GM18861 (cell line): Measurements from ENCODE around the gene TACSTD2.
"Not testable (repeated sequence)": the region's sequence is repeated elsewhere in the genome, so short reads cannot be mapped to it uniquely, and the experiment has no call there.

Experiments
- ATAC-seq: cut with Tn5 transposase; IDR thresholded peaks from one replicate; pipeline ENCODE4 v1.9.1; 2021; ENCODE audit not compliant: unreplicated experiment

Gene TACSTD2

DNA sequence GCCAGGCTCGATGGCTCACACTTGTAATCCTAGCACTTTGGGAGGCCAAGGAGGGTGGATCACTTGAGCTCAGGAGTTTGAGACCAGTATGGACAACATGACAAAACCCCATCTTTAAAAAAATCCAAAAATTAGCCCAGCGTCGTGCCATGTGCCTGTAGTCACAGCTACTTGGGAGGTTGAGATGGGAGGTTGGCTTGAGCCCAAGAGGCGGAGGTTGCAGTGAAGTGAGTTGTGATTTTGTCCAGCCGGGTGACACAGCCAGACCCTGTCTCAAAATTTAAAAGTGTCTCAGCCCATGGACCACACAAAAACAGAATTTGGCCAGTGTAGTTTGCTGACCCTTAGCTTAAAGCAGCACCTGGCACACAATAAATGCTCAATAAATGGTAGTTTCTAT, 11.3 kb upstream of the TACSTD2 start:
- ATAC-seq, result no peak

- no peak for ATAC-seq
Observed at GRCh38 chr1:58587667-58588066, 10.6 kb upstream of the TACSTD2 start.

DNA sequence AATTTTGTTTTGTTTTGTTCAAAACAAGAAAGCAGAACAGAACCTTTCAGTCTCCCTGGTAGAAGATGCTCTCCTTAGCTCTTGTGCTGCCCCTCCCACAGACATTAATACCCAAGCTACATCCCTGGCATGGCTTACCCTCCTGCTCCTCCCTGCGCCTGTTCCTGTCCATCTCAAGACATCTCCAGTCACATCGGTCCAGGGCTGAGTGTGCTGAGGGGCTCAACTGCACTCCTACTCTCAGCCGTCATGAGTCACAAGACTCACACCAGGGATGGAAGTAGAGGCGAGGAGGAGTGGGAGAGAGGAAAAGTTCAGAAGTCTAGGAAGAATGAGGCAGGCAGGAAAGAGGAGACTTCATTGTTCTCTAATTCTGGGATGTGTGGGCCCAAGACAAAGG, 9.2 kb upstream of the TACSTD2 start:
- no peak for ATAC-seq

GRCh38 chr1:58585581-58586151, 8.6 kb upstream of the TACSTD2 start:
- no peak for ATAC-seq

DNA sequence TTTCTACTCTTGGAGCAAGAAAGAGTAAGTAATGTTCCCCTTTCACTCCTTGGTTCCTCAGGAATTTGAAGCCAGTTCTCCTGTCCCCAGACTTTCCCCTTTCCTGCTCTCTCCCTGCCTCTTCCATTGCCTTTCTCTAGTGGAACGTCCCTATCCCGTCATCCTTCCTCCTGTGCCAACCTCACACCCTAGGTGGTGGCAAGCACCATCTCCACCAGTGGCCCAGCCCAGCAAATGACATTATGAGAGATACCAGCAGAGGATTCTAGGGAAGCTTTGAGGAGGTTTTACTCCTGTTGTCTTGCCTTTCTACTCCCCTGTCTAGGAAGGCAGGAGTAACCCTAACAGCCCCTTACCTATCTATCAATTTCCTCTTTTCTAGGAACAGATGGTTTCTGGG, 8.1 kb upstream of the TACSTD2 start:
- ATAC-seq, result no peak

DNA sequence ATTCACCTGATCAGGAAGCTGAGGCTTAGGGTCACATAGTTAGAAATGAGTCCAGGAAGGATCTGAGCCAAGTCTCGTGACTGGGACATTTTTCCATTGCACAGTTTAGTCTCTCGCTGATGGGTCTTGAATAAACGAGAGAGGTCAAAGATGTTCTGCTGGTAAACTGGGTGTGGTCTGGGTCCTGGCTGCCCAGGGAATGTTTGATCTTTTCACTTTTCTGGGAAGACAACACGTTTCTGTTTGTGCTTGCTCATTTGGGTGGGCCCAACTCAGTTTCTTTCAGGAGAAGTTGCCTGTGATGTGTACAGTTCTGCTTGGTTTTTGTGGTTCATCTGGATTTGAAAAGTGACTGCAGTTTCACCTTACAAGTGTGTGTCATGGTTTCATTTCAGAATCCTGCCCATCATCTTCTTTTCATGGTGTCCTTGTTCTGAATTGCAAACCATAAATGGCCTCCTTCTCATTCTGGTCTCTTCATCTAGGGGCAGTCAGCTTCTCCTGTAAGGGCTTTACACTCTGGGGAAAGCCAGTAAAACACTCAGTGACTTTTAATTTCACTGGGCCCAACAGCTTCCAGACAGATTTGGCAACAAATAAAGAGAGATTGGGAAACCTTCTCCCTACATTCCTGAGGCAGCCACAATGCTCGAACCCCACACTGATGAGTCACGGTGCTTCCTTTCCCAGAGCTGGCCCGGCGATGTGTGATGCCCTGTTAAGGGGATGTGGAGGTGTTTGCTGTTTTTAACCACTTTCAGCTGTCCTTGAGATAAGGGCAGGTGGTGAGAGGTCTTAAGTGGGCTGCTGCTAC, 7.2 kb upstream of the TACSTD2 start:
- ATAC-seq, result no peak

GRCh38 chr1:58583496-58583895, 6.4 kb upstream of the TACSTD2 start:
- ATAC-seq, result no peak

DNA sequence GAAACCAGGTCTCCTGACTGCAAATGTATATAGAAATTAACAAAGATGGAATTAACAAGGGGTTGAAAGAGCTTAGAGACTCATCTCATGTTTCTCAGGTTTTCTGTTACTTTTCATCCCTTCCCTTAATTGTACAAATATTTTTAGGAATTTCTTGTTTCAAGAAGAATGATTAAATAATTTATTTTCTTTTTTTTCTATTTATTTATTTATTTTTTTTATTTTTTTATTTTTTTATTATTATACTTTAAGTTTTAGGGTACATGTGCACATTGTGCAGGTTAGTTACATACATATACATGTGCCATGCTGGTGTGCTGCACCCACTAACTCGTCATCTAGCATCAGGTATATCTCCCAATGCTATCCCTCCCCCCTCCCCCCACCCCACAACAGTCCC, 5.1 kb upstream of the TACSTD2 start:
- not testable (repeated sequence) for ATAC-seq

- no peak for ATAC-seq
Observed at GRCh38 chr1:58581641-58582040, 4.6 kb upstream of the TACSTD2 start.

DNA sequence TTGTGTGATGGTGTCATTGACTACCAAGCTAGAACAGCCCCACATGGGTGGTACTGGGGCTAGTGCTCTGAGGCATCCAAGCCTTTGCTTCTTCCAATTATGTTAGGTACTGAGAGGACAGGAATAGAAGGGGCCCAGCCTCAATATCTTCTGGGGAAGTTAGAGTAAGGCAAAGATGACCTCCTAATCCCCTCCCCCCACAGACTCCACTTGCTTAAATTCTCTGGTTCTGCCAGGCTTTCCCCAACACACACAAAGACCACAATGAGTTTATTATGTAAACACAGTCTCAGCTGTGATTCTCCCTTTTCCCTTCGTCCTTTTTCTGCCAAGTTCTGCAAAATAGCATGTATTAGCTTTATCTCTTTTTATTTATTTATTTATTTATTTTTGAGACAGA, 3.1 kb upstream of the TACSTD2 start:
- no peak for ATAC-seq

GRCh38 chr1:58577654-58578030, 590 bp upstream of the TACSTD2 start:
- no peak for ATAC-seq

DNA sequence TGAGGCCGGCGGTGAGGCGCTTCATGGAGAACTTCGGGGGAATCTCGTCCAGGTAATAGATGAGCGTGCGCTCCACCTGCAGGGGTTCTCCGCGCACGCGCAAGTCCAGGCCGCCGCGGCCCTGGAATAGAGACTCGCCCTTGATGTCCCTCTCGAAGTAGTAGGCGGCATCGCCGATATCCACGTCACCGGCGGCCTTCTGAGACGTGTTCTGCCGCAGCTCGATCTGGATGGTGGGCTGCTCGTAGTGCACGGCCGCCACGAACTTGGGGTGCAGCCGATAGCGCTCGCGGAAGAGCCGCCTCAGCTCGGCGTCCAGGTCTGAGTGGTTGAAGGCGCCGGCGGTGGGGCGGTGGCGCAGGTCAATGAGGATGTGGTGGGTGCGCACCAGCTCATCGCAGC, 726 bp downstream of the TACSTD2 start:
- ATAC-seq, result no peak

DNA sequence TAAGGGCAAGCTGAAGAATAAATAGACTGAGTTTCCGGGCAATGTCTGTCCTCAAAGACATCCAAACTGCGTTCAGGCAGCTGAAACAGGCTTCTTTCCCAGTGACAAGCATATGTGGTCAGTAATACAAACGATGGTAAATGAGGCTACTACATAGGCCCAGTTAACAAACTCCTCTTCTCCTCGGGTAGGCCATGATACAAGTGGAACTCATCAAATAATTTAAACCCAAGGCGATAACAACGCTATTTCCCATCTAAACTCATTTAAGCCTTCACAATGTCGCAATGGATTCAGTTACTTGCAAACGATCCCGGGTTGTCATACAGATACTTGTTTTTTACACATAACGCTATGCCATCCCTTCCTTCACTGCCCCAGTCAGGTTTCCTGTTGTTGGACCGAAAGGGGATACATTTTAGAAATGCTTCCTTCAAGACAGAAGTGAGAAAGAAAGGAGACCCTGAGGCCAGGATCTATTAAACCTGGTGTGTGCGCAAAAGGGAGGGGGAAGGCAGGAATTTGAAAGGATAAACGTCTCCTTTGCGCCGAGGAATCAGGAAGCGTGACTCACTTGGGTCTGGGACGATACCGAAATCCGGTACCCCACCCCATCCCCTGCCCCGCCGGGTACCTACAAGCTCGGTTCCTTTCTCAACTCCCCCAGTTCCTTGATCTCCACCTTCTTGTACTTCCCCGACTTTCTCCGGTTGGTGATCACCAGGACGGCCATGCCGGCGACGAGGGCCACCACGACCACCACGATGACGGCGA, 1.3 kb downstream of the TACSTD2 start:
- ATAC-seq, result no peak

- ATAC-seq, result no peak
Observed at GRCh38 chr1:58574816-58575215, 2.2 kb downstream of the TACSTD2 start.

DNA sequence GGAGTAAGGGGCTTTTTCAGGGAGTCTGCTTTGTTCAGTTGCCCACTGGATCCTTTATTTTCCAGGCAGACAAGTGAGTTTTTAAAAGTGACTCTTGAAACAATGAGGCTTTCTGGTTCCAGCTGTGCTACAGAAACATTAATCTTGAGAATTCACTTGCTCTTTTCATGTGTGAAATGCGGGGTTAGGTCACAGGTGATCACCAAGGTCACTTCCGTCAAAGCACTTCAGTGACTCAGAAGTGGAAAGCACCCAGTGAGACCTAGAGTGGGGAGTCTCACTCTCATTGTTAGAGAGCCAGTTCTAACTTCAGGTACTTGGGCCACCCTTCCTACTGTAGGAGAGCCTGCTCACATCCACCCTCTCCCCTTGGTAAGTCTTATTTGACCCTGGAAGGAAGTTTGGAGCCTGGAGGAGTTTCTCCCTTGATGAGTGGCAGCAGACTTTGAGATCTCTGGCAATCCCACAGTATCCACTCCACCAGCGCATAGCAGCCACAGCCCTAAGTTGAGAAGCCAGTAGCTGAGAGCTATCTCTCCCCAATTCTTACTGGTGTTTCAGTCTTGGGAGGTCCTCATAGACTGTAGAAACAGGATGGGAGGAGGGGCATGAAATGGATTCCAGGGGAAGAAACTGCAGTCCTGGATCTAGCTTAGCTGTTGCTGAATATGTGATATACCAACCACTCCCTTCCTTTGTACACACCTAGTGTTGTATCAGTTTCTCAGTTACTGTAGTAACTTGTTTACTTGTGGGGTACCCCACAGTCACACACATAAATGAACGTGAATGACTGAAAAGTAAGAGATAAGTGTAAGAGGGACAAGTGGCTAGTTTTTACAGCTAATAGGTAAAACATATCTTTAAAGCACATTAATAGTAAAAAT, 3.1 kb downstream of the TACSTD2 start:
- ATAC-seq, result peak; percentile 96

- ATAC-seq, result no peak
Observed at GRCh38 chr1:58573138-58573537, 3.9 kb downstream of the TACSTD2 start.

DNA sequence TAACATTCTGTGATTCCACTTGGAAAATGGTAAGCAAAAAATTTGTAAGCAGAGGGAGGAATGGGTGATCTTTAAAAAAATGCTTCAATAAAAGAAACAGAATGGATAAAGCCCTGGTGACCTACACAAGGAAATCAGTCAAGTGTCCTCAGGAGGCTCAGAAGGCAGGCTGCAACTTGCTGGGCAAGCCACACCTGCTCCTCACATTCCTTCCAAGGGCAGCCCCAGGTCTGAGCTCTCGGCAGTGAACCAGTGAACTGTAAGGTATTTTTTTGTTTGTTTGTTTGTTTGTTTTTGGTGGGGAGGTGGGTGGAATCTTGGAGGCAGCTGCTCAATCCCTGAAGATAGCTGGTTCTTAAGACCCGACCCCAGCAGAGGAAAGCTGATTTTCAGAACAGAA, 4.4 kb downstream of the TACSTD2 start:
- no peak for ATAC-seq

- ATAC-seq, result no peak
Observed at GRCh38 chr1:58571616-58572015, 5.4 kb downstream of the TACSTD2 start.

- no peak for ATAC-seq
Observed at GRCh38 chr1:58570817-58571216, 6.2 kb downstream of the TACSTD2 start.

DNA sequence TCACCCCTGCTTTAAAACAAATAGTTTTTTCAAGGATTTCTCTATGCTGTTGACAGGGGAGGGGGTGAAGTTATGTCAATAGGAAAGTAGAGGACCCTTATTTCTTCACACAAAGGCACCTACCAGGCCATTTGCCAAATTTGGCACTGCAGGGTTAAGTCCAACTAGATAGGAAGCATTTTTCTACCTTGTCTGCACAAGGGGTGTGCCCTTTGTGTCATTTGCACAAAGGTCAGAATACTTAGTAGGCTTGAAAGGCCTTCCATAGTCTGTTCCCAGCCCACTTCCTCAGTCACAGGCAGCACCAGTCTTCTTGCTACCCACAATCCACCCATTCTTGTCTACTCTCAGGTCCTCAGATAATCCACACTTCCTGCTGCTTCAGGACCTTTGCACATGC, 7.0 kb downstream of the TACSTD2 start:
- ATAC-seq, result no peak

GRCh38 chr1:58568911-58569310, 8.1 kb downstream of the TACSTD2 start:
- no peak for ATAC-seq
